Activated CD8-positive, alpha-beta memory T cell treated with anti-CD3 and anti-CD28 coated beads, Interleukin-2, amount 50 U/mL, for 48 hours (primary cell): Measurements from ENCODE around the gene LDHA.
"Not testable (repeated sequence)": the region's sequence is repeated elsewhere in the genome, so short reads cannot be mapped to it uniquely, and the experiment has no call there.

ENCODE experiments used
- DNase-seq: peaks from one replicate; pipeline ENCODE4 v3.0.0-alpha.2; 2020

The LDHA gene

GRCh38 chr11:18394928-18395734, 768 bp downstream of the LDHA start:
- peak; percentile 64 for DNase-seq

DNA sequence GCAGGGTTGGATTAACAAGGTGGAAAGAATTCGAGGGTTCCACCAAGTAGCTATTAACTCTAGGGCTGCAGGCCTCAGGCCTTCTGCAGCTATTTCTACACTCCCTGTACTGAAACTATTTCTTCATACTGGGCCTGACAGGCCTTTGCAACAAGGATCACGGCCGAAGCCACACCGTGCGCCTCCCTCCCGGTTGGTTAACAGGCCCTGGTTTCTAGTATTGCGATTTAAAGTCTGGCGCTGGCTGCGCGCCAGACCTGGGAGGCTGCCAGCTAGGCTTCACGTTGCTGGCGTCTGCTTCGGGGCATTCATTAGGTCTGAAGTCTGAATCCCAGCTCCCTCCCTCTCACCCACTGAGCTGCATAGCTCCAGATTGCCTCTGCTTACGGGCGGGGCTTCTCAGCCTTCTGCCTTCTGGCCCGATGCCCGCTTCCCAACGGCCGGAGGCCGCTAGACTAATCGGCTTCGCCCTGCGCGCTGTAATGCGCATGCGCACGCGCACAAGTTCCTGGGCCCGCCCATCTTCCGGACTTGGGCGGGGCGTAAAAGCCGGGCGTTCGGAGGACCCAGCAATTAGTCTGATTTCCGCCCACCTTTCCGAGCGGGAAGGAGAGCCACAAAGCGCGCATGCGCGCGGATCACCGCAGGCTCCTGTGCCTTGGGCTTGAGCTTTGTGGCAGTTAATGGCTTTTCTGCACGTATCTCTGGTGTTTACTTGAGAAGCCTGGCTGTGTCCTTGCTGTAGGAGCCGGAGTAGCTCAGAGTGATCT, 1.6 kb downstream of the LDHA start:
- DNase-seq: peak; percentile 97

GRCh38 chr11:18397921-18398320, 3.6 kb downstream of the LDHA start:
- DNase-seq: no peak

DNA sequence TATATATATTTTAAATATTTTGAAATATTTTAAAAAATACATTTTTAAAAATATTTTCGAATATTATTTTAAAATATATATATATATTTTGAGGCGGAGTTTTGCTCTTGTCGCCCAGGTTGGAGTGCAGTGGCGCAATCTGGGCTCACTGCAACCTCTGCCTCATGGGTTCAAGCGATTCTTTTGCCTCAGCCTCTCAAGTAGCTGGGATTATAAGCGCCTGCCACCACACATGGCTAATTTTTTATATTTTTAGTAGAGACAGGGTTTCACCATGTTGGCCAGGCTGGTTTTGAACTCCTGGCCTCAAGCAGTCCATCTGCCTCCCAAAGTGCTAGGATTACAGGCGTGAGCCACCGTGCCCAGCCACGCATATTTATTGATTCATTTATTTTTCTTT, 6.7 kb downstream of the LDHA start:
- DNase-seq: peak; percentile 37

GRCh38 chr11:18404062-18404461, 9.7 kb downstream of the LDHA start:
- no peak for DNase-seq

DNA sequence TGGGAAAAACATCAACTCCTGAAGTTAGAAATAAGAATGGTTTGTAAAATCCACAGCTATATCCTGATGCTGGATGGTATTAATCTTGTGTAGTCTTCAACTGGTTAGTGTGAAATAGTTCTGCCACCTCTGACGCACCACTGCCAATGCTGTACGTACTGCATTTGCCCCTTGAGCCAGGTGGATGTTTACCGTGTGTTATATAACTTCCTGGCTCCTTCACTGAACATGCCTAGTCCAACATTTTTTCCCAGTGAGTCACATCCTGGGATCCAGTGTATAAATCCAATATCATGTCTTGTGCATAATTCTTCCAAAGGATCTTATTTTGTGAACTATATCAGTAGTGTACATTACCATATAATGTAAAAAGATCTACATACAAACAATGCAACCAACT, 13.0 kb downstream of the LDHA start:
- not testable (repeated sequence) for DNase-seq

- peak; percentile 67 for DNase-seq
Measured at GRCh38 chr11:18408558-18409291, 14.4 kb downstream of the LDHA start.

- no peak for DNase-seq
Measured at GRCh38 chr11:18416459-18416858, 22.1 kb downstream of the LDHA start.

DNA sequence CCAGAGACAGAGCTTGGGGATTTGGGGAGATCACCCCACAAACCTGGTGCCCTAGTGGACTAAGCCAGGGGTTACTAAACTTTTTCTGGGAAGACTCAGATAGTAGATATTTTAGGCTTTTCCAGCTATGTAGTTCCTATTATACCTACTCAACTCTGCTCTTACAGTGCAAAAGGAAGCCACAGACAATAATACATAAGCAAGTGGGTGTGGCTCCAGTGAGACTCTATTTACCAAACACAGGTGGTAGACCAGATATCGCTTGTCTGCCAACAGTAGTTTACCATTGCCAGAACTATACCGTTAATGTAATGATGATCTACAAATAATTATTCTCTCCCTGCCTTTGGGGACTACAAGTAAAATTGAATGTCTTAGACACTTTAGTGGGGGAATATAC, 24.7 kb downstream of the LDHA start:
- no peak for DNase-seq

DNA sequence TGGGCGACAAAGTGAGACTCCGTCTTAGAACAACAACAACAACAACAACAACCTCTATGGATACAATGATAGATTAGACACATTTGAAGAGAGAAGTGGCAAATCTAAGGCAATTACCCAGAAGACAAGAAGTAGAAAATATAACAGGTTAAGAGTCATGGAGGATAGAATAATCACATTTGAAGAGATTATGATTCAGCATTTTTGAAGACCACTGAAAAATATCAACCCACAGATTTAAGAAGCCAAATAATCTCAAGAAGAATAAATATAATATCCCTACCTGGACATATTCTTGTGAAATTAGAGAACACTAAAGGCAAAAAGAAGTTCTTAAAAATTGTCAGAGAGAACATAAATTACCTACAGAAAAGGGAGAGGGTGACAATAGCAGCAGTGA, 25.7 kb downstream of the LDHA start:
- DNase-seq: no peak

- no peak for DNase-seq
Measured at GRCh38 chr11:18427240-18427639, 32.9 kb downstream of the LDHA start.

DNA sequence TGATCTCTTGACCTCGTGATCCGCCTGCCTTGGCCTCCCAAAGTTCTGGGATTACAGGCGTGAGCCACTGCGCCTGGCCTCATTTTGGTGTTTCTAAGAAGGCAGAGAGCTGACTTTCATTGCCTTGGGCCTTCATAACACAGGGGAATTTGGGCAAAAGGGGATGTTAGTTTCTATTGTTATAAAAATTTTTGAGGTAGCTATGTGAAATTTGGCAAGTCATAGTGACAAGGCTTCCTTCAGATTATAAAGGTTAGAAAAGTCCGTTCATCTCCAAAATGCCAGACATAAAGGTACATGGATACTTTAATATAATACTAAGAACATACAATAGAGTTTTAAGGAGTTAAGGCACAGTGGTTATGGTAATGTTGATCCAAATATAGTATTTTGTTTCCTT, 35.0 kb downstream of the LDHA start:
- no peak for DNase-seq

- DNase-seq: no peak
Measured at GRCh38 chr11:18438691-18439090, 44.3 kb downstream of the LDHA start.

DNA sequence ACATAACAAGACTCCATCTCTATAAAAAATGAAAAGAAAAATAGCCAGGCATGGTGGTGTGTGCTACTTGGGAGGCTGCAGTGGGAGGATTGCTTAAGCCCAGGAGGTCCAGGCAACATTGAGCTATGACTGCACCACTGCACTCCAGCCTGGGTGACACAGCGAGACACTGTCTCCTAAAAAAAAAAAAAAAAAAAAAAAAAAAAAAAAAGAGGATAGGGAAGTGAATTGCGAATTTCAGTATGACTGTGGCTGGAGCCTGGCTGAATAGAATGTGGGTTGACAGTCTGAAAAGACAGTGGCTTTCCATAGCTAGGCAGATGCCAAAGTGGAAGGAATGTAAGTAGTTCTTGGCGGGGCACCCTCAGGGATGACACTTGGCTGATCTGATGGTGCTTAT, 54.9 kb downstream of the LDHA start:
- no peak for DNase-seq

DNA sequence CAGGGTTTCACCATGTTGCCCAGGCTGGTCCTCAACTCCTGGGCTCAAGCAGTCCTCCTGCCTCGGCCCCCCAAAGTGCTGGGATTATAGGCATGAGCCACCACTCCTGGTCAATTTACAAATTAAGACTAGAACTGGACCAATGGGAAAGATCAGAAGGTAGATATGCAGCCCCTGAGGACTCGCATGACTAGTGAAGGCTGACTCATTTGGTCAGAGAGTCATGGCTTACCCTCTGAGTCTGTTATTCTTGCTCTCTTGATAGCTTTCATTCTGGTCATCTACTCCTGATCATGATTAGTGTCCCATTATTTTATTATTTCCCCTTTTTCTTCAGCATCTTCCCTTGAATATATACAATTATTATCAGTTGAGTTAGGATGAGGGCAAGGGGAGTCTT, 58.6 kb downstream of the LDHA start:
- DNase-seq: no peak

DNA sequence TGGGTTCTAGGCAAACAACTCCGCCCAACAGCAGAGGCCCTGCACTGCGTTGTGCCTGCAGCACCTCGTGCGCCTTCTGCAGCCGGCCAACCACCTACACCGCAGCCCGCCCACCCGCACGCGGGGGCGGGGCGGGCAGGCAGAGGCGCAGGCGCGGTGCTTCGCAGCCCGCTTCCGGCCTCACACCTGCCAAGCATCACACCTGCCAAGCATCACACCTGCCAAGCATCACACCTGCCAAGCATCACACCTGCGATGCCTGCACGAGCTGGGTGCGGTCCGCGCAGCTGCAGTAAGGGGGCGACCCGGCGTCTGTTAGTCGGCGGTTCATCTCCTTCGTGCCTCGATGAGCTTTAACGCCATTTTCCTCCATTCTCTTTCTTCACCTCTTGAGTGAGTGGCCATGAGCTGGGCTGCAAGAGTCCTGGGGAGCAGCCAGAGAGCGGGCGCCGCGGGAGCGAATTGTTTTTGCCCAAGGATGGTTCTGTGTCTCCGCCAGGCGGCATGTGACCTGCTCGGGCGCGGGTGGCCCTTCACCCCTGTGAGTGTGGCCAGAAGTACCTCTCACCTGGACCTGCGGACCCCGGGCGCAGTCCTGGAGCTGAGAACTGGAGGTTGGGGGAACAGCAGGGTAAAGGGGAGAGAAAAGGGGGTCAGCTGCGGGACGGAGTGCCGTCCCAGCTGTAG, 61.5 kb downstream of the LDHA start, which contains the start of gene LDHAL6A:
Gene LDHAL6A (plus strand): TSS at position 171 of the 687 bp plus-strand sequence. CDS start 825 bp downstream, outside the sequence.
- no peak for DNase-seq

DNA sequence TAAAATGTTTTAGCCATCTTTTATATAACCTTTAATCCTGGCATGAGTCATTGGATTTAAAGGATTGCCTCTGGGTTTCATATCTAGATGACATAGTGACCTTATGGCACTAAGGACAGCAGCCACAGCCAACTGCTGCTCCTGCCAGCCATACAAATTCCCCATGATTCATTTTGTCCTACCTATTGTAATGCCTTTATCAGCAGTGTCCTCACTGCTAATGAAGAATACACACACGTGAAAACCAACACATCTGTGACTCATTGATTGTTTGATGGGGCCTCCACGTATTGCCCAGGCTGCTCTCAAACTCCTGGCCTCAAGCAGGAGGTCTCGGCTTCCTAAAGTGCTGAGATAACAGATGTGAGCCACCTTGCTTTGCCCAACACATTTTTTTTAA, 63.1 kb downstream of the LDHA start:
- DNase-seq: no peak
